Ectodermal cell (in vitro differentiated cells): ENCODE data around the gene OR4B1. TPM values are rescaled to one million over a fixed set of nuclear protein-coding genes. Genes with fewer than 3 reads are reported as not detected.

ENCODE experiments used
- H3K27ac ChIP-seq: 2 replicates; pipeline ENCODE4 v1.7.0; 2013; ENCODE audit warnings: mild to moderate bottlenecking, low read depth, low read length; ENCODE audit not compliant: insufficient read depth, poor library complexity, severe bottlenecking
- H3K27me3 ChIP-seq: 2 replicates; pipeline ENCODE4 v1.7.0; 2013; ENCODE audit warnings: mild to moderate bottlenecking, low read length; ENCODE audit not compliant: insufficient read depth, control insufficient read depth, poor library complexity, severe bottlenecking
- H3K36me3 ChIP-seq: one replicate; pipeline ENCODE4 v1.7.0; 2013; ENCODE audit warnings: low read length; ENCODE audit not compliant: control insufficient read depth, insufficient read depth
- H3K4me1 ChIP-seq: one replicate; pipeline ENCODE4 v1.7.0; 2013; ENCODE audit warnings: low read length; ENCODE audit not compliant: control insufficient read depth, insufficient read depth
- H3K4me3 ChIP-seq: 2 replicates; pipeline ENCODE4 v1.7.0; 2013; ENCODE audit warnings: low read depth, low read length, control low read depth; ENCODE audit not compliant: insufficient read depth
- H3K9me3 ChIP-seq: 2 replicates; pipeline ENCODE4 v1.7.0; 2013; ENCODE audit warnings: mild to moderate bottlenecking, low read length, moderate library complexity; ENCODE audit not compliant: control insufficient read depth
- WGBS, 2 experiments: methylation state at CpG; one replicate each; pipeline ENCODE4 v1.1.7; 2013; ENCODE audit warnings: missing lambda C conversion rate in 2 of 2; 5-methylcytosine and 5-hydroxymethylcytosine counted together
- polyA plus RNA-seq, 4 experiments: library from polyadenylated mRNA; stranded (reverse); fragments of 50-300 nt; gene quantifications; one replicate each; pipeline ENCODE4 v1.2.3, GENCODE V29; 2013

The OR4B1 gene, protein sequence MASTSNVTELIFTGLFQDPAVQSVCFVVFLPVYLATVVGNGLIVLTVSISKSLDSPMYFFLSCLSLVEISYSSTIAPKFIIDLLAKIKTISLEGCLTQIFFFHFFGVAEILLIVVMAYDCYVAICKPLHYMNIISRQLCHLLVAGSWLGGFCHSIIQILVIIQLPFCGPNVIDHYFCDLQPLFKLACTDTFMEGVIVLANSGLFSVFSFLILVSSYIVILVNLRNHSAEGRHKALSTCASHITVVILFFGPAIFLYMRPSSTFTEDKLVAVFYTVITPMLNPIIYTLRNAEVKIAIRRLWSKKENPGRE
- not detected for polyA plus RNA-seq (2013, experiment 1 of 4)
- polyA plus RNA-seq (2013, experiment 2 of 4), result not detected
- polyA plus RNA-seq (2013, experiment 3 of 4), result not detected
- polyA plus RNA-seq (2013, experiment 4 of 4), result not detected

DNA sequence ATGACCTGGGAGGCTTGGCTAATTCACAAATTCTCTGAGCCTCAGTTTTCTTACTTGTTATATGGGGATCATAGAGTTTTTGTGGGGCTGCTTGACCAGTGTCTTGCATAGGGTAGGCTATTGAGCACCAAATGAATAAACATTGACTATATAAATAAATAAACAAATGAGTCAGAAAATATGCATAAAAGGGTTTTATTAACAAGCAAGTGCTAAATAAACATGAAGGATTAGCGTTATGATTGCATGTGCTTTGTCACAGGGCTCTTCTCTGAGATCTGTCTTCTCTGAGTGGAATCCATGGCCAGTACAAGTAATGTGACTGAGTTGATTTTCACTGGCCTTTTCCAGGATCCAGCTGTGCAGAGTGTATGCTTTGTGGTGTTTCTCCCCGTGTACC, at the start of gene OR4B1:
Gene OR4B1, plus strand, starts transcription at position 301 of the 400 bp plus-strand sequence. Its CDS starts 0 bp downstream, at position 301.
- no peaks in the 10 kb centered on the region for H3K4me1 ChIP-seq
- no peak within 1 kb of the TSS for H3K27ac ChIP-seq
- no peak within 1 kb of the TSS for H3K4me3 ChIP-seq
- WGBS, 2 experiments, result 57 to 63% methylated on average over 2 of the region's 2 CpGs
- H3K36me3 ChIP-seq, result no peaks in the 10 kb centered on the region
- no peaks in the 10 kb centered on the region for H3K9me3 ChIP-seq
- no peaks in the 10 kb centered on the region for H3K27me3 ChIP-seq

GRCh38 chr11:48167380-48167779, 49.2 kb upstream of the OR4B1 start:
- H3K27ac ChIP-seq, result no peak overlapping the region
- H3K27me3 ChIP-seq, result no peaks in the 10 kb centered on the region
- H3K4me3 ChIP-seq, result no peak overlapping the region
- H3K36me3 ChIP-seq, result peaks cover 5% of the 10 kb centered on the region
- peaks cover 6% of the 10 kb centered on the region for H3K4me1 ChIP-seq
- WGBS, 2 experiments, result 96 to 98% methylated on average over 6 of the region's 6 CpGs
- no peaks in the 10 kb centered on the region for H3K9me3 ChIP-seq

DNA sequence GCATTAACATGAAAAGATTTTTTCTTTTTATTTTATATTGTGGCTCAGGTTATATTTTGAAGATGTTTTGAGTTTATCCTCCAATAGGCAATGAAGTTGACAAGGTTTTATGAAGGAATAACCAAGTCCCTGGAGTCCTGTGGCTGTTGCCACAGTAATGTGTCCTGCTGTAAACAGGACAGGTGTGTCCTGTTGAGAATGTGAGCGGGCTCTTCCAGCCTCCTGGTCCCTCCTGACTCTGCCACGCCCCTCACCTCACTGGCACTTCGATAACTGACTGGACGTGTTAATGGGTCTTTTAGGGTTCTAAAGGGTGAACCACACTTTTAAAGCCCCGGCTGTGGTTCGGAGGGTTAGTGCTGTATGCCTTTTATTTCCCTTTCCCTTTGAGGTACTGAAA, 47.8 kb upstream of the OR4B1 start:
- Histone ChIP-seq H3K9me3 (no peaks in the 10 kb centered on the region), H3K27ac (no peak overlapping the region)
- 94 to 97% methylated on average over 6 of the region's 6 CpGs for WGBS, 2 experiments

GRCh38 chr11:48169259-48169658, 47.4 kb upstream of the OR4B1 start:
- H3K4me1 ChIP-seq, result peaks cover 6% of the 10 kb centered on the region
- 92 to 97% methylated on average over 6 of the region's 6 CpGs for WGBS, 2 experiments
- peaks cover 2% of the 10 kb centered on the region for H3K36me3 ChIP-seq
- H3K4me3 ChIP-seq, result no peak overlapping the region
- no peaks in the 10 kb centered on the region for H3K9me3 ChIP-seq
- no peak overlapping the region for H3K27ac ChIP-seq
- H3K27me3 ChIP-seq, result no peaks in the 10 kb centered on the region

More for the DNA sequence above, 47.8 kb upstream of the OR4B1 start:
- no peak overlapping the region for H3K4me3 ChIP-seq
- H3K36me3 ChIP-seq, result peaks cover 5% of the 10 kb centered on the region
- peaks cover 6% of the 10 kb centered on the region for H3K4me1 ChIP-seq
- H3K27me3 ChIP-seq, result no peaks in the 10 kb centered on the region

DNA sequence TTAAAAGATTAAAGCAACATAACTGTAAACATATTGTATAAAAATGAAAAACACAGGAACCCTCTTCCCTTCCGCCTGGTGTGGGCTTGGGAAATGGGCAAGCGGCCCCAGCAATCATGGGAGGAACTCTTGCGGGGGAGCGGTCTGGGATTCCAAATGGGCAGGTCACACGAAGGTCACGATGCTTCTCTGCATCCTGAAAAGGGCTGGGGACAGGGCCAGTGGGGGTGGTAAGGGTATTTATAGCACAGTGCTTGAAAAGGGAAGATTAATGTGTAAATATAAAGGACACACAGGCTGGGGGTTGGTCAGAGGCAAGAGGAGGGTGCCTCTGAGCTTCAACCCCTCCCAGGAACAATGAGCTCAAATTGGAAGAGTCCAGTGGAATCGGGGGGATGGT, 46.9 kb upstream of the OR4B1 start:
- Histone ChIP-seq H3K27me3 (no peaks in the 10 kb centered on the region), H3K36me3 (no peaks in the 10 kb centered on the region), H3K4me3 (no peak overlapping the region), H3K4me1 (peaks cover 6% of the 10 kb centered on the region), H3K27ac (no peak overlapping the region), H3K9me3 (no peaks in the 10 kb centered on the region)
- WGBS, 2 experiments, result 89 to 93% methylated on average over 7 of the region's 7 CpGs

DNA sequence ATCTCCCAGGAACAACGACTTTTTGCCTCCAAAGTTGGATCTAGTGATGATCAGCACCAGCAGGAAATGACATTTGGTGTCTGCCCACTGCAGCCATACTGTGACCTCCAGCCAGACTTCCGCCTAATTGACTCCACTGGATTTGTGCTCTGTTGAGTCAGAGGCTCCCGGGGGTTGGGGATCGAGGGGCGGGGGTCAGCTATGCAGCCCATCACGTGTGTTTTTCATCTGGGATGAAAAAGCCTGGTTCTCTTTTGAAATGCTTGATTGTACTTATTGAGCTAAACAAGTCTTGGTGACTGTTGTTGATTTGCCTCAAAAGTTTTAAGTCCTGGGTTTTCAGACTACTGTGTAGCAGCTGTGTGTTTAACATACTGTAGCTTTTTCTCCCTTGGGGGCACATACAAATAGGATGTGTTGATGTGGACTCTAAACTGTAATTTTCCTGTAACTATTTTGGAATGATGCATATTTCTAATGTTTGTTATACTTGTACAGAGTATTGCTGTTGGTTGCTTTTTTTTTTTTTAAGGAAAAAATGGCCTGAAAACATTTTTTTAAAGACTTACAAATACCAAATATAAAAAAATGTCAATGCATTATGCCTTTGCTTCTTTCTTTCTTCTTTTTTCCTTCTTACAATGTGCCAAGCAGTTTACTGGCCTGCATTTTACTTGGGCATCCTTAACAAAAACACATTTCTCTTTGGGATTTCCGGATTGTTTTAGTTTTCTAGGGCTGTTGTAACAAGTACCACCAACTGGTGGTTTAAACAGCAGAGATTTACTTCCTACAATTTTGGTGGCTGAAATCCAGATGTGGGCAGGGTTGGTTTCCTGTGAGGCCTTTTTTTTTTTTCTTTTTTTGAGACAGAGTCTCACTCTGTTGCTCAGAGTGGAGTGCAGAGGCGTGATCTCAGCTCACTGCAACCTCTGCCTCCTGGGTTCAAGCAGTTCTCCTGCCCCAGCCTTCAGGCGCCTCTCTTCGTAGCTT, 46.1 kb upstream of the OR4B1 start:
- no peaks in the 10 kb centered on the region for H3K27me3 ChIP-seq
- H3K4me1 ChIP-seq, result peaks cover 6% of the 10 kb centered on the region
- H3K36me3 ChIP-seq, result no peaks in the 10 kb centered on the region
- H3K9me3 ChIP-seq, result no peaks in the 10 kb centered on the region
- H3K4me3 ChIP-seq, result no peak overlapping the region
- H3K27ac ChIP-seq, result no peak overlapping the region
- 82 to 89% methylated on average over 10 of the region's 10 CpGs for WGBS, 2 experiments

GRCh38 chr11:48172818-48173609, 43.6 kb upstream of the OR4B1 start:
- no peaks in the 10 kb centered on the region for H3K36me3 ChIP-seq
- no peaks in the 10 kb centered on the region for H3K9me3 ChIP-seq
- no peak overlapping the region for H3K27ac ChIP-seq
- peaks cover 6% of the 10 kb centered on the region for H3K4me1 ChIP-seq
- 53 to 55% methylated on average over 13 to 14 of the region's 14 CpGs for WGBS, 2 experiments
- no peak overlapping the region for H3K4me3 ChIP-seq
- H3K27me3 ChIP-seq, result no peaks in the 10 kb centered on the region

- Histone ChIP-seq H3K27ac (no peak overlapping the region), H3K27me3 (no peaks in the 10 kb centered on the region), H3K4me3 (no peak overlapping the region), H3K9me3 (peaks cover 2% of the 10 kb centered on the region), H3K4me1 (no peaks in the 10 kb centered on the region), H3K36me3 (no peaks in the 10 kb centered on the region)
- 87 to 88% methylated on average over 1 to 4 of the region's 4 CpGs for WGBS, 2 experiments
These were observed 38.9 kb upstream of the OR4B1 start for GRCh38 chr11:48177661-48178060.

- Histone ChIP-seq H3K4me3 (no peak overlapping the region), H3K27ac (no peak overlapping the region)
- WGBS, 2 experiments, result 83 to 86% methylated on average over 6 of the region's 6 CpGs
These were observed 36.0 kb upstream of the OR4B1 start for GRCh38 chr11:48180627-48181026.

More at GRCh38 chr11:48180627-48181026, 36.0 kb upstream of the OR4B1 start:
- H3K4me1 ChIP-seq, result no peaks in the 10 kb centered on the region
- H3K27me3 ChIP-seq, result no peaks in the 10 kb centered on the region
- H3K36me3 ChIP-seq, result no peaks in the 10 kb centered on the region
- H3K9me3 ChIP-seq, result peaks cover 2% of the 10 kb centered on the region
